Activated CD8-positive, alpha-beta T cell treated with anti-CD3 and anti-CD28 coated beads for 36 hours (primary cell): ENCODE results near the gene NRP1. TPM values are rescaled to one million over a fixed set of nuclear protein-coding genes. Genes with fewer than 3 reads are reported as not detected.

ENCODE experiments used
- ATAC-seq: fragments of 200-7000 bp; cut with Tn5 transposase; one replicate; pipeline ENCODE4 v1.10.0; 2021; ENCODE audit warnings: mild to moderate bottlenecking, moderate library complexity
- CTCF ChIA-PET: fragments of 350-600 bp; sonication (Branson Sonifier 250); formaldehyde crosslinking; loops from one replicate; lab custom pipeline; 2021; ENCODE audit warnings: antibody characterized with exemption; lab: Charles Lee
- POLR2A ChIA-PET: fragments of 350-600 bp; sonication (Branson Sonifier 250); formaldehyde crosslinking; loops from one replicate; lab custom pipeline; 2021; ENCODE audit warnings: antibody characterized with exemption; lab: Charles Lee
- DNase-seq: peaks from one replicate; pipeline ENCODE4 v3.0.0-alpha.2; 2020
- H3K27ac Mint-ChIP-seq: one replicate; pipeline ENCODE4 v1.8.0; 2021; ENCODE audit warnings: mild to moderate bottlenecking, mixed read lengths
- H3K27me3 Mint-ChIP-seq: one replicate; pipeline ENCODE4 v1.8.0; 2021; ENCODE audit warnings: mixed read lengths
- H3K36me3 Mint-ChIP-seq: one replicate; pipeline ENCODE4 v1.8.0; 2021; ENCODE audit warnings: low read depth, mixed read lengths
- H3K4me1 Mint-ChIP-seq: one replicate; pipeline ENCODE4 v1.8.0; 2021; ENCODE audit warnings: low read depth, mixed read lengths
- H3K4me3 Mint-ChIP-seq: one replicate; pipeline ENCODE4 v1.8.0; 2021; ENCODE audit warnings: mild to moderate bottlenecking, moderate library complexity, mixed read lengths
- H3K9me3 Mint-ChIP-seq: one replicate; pipeline ENCODE4 v1.8.0; 2021; ENCODE audit warnings: mixed read lengths
- CTCF ChIP-seq: fragments of 200-600 bp; IDR thresholded peaks from one replicate; pipeline ENCODE4 v1.8.0; 2022; ENCODE audit warnings: antibody characterized with exemption, mild to moderate bottlenecking
- intact Hi-C: fragments of 100-400 bp; cut with micrococcal nuclease; formaldehyde crosslinking; loops from one replicate; pipeline ENCODE4 v1.10.0; 2022
- total RNA-seq, 2 experiments: library from RNA; stranded (reverse); gene quantifications; one replicate each; pipeline ENCODE4 v1.2.3, GENCODE V29; 2021

NRP1 gene
- total RNA-seq, 2 experiments from 2014 or later = 0.22 to 0.79 TPM

GRCh38 chr10:33377658-33378025, 43.2 kb upstream of the NRP1 start:
- no peak for TF ChIP-seq CTCF
- H3K27ac Mint-ChIP-seq = no peak overlapping the region
- peaks cover 20% of the 10 kb centered on the region for H3K4me1 Mint-ChIP-seq
- CTCF ChIA-PET = no interaction called here
- DNase-seq = no peak
- no peaks in the 10 kb centered on the region for H3K9me3 Mint-ChIP-seq
- intact Hi-C loops = no loop called here
- ATAC-seq = peak; percentile 30
- no peak overlapping the region for H3K4me3 Mint-ChIP-seq
- POLR2A ChIA-PET = no interaction called here
- no peaks in the 10 kb centered on the region for H3K36me3 Mint-ChIP-seq
- H3K27me3 Mint-ChIP-seq = peaks cover 15% of the 10 kb centered on the region

- intact Hi-C loops = no loop called here
- no peak for TF ChIP-seq CTCF
- H3K27me3 Mint-ChIP-seq = peaks cover 20% of the 10 kb centered on the region
- no peaks in the 10 kb centered on the region for H3K9me3 Mint-ChIP-seq
- no peak overlapping the region for H3K4me3 Mint-ChIP-seq
- POLR2A ChIA-PET = no interaction called here
- H3K27ac Mint-ChIP-seq = peak overlapping the region; percentile 32
- CTCF ChIA-PET = interaction anchor here (1.2 kb wide), 1 partner anchor 184 kb away, joined by 3 read pairs; no protein-coding TSS in a partner anchor
- no peaks in the 10 kb centered on the region for H3K36me3 Mint-ChIP-seq
- DNase-seq (no peak), ATAC-seq (peak; percentile 60)
- H3K4me1 Mint-ChIP-seq = peaks cover 20% of the 10 kb centered on the region
These were observed 42.6 kb upstream of the NRP1 start for GRCh38 chr10:33376976-33377657.

- POLR2A ChIA-PET = no interaction called here
- intact Hi-C loops = no loop called here
- no peak for ATAC-seq
- no peak for TF ChIP-seq CTCF
- H3K4me3 Mint-ChIP-seq = no peak overlapping the region
- DNase-seq = no peak
- peaks cover 20% of the 10 kb centered on the region for H3K4me1 Mint-ChIP-seq
- H3K27me3 Mint-ChIP-seq = peaks cover 18% of the 10 kb centered on the region
- no peak overlapping the region for H3K27ac Mint-ChIP-seq
- H3K9me3 Mint-ChIP-seq = no peaks in the 10 kb centered on the region
- no peaks in the 10 kb centered on the region for H3K36me3 Mint-ChIP-seq
- CTCF ChIA-PET = interaction anchor here (0.7 to 1.2 kb wide), 2 partner anchors 46 to 184 kb away, joined by 3 read pairs; no protein-coding TSS in a partner anchor
These were observed 42.0 kb upstream of the NRP1 start for GRCh38 chr10:33376476-33376875.

GRCh38 chr10:33373263-33373662, 38.8 kb upstream of the NRP1 start:
- Mint-ChIP-seq H3K27me3 (peaks cover 25% of the 10 kb centered on the region), H3K36me3 (peaks cover 1% of the 10 kb centered on the region), H3K9me3 (peaks cover 8% of the 10 kb centered on the region), H3K4me1 (peaks cover 19% of the 10 kb centered on the region), H3K4me3 (no peak overlapping the region), H3K27ac (no peak overlapping the region)
- ChIA-PET POLR2A (no interaction called here), CTCF (no interaction called here)
- intact Hi-C loops = no loop called here
- TF ChIP-seq CTCF = no peak
- ATAC-seq (no peak), DNase-seq (no peak)

- intact Hi-C loops = no loop called here
- no peak for TF ChIP-seq CTCF
These were observed 36.8 kb upstream of the NRP1 start for GRCh38 chr10:33371234-33371633.

More at GRCh38 chr10:33371234-33371633, 36.8 kb upstream of the NRP1 start:
- DNase-seq (no peak), ATAC-seq (no peak)
- no peak overlapping the region for H3K4me3 Mint-ChIP-seq
- ChIA-PET CTCF (interaction anchor here (1.3 kb wide), 1 partner anchor 178 kb away, joined by 4 read pairs; no protein-coding TSS in a partner anchor), POLR2A (no interaction called here)
- peaks cover 3% of the 10 kb centered on the region for H3K4me1 Mint-ChIP-seq
- peaks cover 13% of the 10 kb centered on the region for H3K9me3 Mint-ChIP-seq
- H3K36me3 Mint-ChIP-seq = peaks cover 1% of the 10 kb centered on the region
- no peak overlapping the region for H3K27ac Mint-ChIP-seq
- peaks cover 29% of the 10 kb centered on the region for H3K27me3 Mint-ChIP-seq
